Cardiac fibroblast (primary cell): ENCODE data around the gene BORCS5.

Experiments
- DNase-seq, 2 donors: peaks; one replicate each; pipeline versions ENCODE4 v3.0.0 to v3.0.0-alpha.2; 2010; ENCODE audit warnings: low read depth in 2 of 2
- H3K4me3 ChIP-seq, 2 donors: replicated peaks in 1 of 2; 1 replicate in 1 of 2; 2 replicates in 1 of 2; pipeline ENCODE4 v1.5.1; 2011; ENCODE audit warnings: low read depth in 2 of 2, low read length in 2 of 2, mild to moderate bottlenecking in 2 of 2, moderate library complexity in 1 of 2
- TF ChIP-seq, protein P1 (sequence below): IDR thresholded peaks from one replicate; pipeline ENCODE4 v1.5.1; 2011; ENCODE audit warnings: low read depth, mild to moderate bottlenecking, low read length, inconsistent platforms

Gene BORCS5

DNA sequence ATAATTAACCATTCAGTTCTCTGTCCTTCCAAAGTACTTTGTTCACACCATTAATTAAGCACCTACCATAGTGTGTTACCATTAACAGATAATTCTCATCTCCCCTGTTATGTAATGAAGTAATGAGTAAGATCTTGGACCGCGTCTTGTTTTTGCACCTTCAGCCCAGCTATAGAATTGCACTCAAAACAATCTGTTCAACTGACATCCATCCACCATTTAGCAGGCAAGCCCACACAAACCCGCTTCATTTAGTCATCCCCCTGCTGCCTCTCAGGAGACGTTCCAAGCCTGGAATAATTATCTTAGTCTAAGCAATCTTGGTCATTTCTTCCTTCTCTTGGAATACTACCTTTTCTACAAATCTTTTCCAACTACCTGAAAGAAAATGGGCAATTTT lies 131.4 kb downstream of the BORCS5 start:
- TF ChIP-seq, protein P1, sequence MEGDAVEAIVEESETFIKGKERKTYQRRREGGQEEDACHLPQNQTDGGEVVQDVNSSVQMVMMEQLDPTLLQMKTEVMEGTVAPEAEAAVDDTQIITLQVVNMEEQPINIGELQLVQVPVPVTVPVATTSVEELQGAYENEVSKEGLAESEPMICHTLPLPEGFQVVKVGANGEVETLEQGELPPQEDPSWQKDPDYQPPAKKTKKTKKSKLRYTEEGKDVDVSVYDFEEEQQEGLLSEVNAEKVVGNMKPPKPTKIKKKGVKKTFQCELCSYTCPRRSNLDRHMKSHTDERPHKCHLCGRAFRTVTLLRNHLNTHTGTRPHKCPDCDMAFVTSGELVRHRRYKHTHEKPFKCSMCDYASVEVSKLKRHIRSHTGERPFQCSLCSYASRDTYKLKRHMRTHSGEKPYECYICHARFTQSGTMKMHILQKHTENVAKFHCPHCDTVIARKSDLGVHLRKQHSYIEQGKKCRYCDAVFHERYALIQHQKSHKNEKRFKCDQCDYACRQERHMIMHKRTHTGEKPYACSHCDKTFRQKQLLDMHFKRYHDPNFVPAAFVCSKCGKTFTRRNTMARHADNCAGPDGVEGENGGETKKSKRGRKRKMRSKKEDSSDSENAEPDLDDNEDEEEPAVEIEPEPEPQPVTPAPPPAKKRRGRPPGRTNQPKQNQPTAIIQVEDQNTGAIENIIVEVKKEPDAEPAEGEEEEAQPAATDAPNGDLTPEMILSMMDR, result no peak
- H3K4me3 ChIP-seq, result no peak overlapping the region
- DNase-seq, result no peak

DNA sequence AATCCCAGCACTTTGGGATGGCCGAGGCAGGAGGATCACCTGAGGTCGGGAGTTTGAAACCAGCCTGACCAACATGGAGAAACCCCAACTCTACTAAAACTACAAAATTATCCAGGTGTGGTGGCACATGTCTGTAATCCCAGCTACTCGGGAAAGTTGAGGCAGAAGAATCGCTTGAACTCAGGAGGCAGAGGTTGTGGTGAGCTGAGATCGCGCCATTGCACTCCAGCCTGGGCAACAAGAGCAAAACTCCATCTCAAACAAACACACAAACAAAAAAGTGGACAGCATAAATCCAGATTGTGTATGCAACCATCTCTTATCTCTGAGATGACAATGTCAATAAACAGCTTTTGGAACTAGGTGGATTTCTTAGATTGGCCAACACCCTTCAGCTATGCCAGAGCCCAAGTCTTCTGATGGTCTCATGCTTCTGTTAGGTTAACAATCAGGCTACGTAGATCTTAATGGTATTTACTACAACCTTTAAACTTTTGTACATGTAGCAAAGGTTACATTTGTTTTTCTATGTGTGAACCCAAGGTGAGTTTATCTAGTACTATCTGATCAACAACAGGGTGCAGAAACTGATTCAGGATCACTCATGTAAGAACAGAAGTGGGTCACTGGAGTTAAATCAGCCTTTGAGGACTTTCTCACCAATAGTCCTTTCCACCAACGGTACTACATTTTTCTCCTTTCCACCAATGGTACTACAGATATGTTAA lies 132.1 kb downstream of the BORCS5 start:
- TF ChIP-seq, protein P1, result no peak
- H3K4me3 ChIP-seq, result no peak overlapping the region
- DNase-seq, result no peak

DNA sequence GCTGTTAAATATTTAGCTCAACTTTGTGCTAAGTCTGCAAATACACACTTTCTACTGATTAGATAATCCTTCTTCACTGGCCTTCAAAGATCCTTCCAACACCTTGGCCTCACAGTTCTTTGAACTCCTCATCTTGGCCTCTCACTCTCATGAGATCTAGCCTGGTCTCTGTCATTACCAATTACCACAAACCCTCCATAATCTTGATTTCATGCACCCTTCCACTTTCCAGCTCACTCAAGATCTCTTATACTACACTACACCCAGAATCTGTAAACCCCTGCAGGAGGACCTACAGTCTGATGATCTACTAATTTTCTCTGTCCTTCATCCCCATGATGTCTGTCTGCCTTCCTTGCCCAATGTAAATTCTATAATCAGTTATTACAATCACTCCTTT lies 134.7 kb downstream of the BORCS5 start:
- TF ChIP-seq, protein P1, result no peak
- DNase-seq, result no peak
- no peak overlapping the region for H3K4me3 ChIP-seq

GRCh38 chr12:12492547-12492946 lies 135.7 kb downstream of the BORCS5 start:
- DNase-seq, result no peak
- no peak overlapping the region for H3K4me3 ChIP-seq
- TF ChIP-seq, protein P1, result no peak

- TF ChIP-seq, protein P1, result no peak
- no peak for DNase-seq
- H3K4me3 ChIP-seq, result no peak overlapping the region
Measured at GRCh38 chr12:12495536-12495935, 138.7 kb downstream of the BORCS5 start.

GRCh38 chr12:12498210-12498609 lies 141.3 kb downstream of the BORCS5 start:
- TF ChIP-seq, protein P1, result no peak
- no peak for DNase-seq
- no peak overlapping the region for H3K4me3 ChIP-seq
